Neural crest cell (in vitro differentiated cells): Measurements from ENCODE around the gene ANKRD13B. TPM values are rescaled to one million over a fixed set of nuclear protein-coding genes. Genes with fewer than 3 reads are reported as not detected.

ENCODE experiments used
- DNase-seq: peaks from one replicate; pipeline ENCODE4 v3.0.0; 2021; ENCODE audit warnings: low read depth, mixed read lengths, low spot score
- H3K27ac Mint-ChIP-seq: one replicate; pipeline ENCODE4 v1.8.0; 2021; ENCODE audit warnings: mild to moderate bottlenecking, mixed read lengths; ENCODE audit not compliant: unreplicated experiment
- H3K27me3 Mint-ChIP-seq: 2 replicates; pipeline ENCODE4 v1.8.0; 2021; ENCODE audit warnings: low read depth, mild to moderate bottlenecking, mixed read lengths
- H3K36me3 Mint-ChIP-seq: 2 replicates; pipeline ENCODE4 v1.8.0; 2021; ENCODE audit warnings: low read depth, mild to moderate bottlenecking, mixed read lengths
- H3K4me1 Mint-ChIP-seq: 2 replicates; pipeline ENCODE4 v1.8.0; 2021; ENCODE audit warnings: mixed read lengths
- H3K4me3 Mint-ChIP-seq: one replicate; pipeline ENCODE4 v1.8.0; 2021; ENCODE audit warnings: mild to moderate bottlenecking, mixed read lengths
- H3K9me3 Mint-ChIP-seq: 2 replicates; pipeline ENCODE4 v1.8.0; 2021; ENCODE audit warnings: mixed read lengths
- total RNA-seq: library from RNA; stranded (reverse); gene quantifications from 2 replicates; pipeline ENCODE4 v1.2.1, GENCODE V29; 2021
- TF ChIP-seq, protein P1 (sequence below): fragments of 200-600 bp; sonication (generic); conservative IDR thresholded peaks from 2 replicates; pipeline ENCODE4 v1.5.0; 2021; ENCODE audit warnings: antibody characterized with exemption, mild to moderate bottlenecking

Gene ANKRD13B
- total RNA-seq, 1 donor from 2014 or later, result 70.0 TPM

- peaks cover 7% of the 10 kb centered on the region for H3K4me1 Mint-ChIP-seq
- TF ChIP-seq, protein P1, sequence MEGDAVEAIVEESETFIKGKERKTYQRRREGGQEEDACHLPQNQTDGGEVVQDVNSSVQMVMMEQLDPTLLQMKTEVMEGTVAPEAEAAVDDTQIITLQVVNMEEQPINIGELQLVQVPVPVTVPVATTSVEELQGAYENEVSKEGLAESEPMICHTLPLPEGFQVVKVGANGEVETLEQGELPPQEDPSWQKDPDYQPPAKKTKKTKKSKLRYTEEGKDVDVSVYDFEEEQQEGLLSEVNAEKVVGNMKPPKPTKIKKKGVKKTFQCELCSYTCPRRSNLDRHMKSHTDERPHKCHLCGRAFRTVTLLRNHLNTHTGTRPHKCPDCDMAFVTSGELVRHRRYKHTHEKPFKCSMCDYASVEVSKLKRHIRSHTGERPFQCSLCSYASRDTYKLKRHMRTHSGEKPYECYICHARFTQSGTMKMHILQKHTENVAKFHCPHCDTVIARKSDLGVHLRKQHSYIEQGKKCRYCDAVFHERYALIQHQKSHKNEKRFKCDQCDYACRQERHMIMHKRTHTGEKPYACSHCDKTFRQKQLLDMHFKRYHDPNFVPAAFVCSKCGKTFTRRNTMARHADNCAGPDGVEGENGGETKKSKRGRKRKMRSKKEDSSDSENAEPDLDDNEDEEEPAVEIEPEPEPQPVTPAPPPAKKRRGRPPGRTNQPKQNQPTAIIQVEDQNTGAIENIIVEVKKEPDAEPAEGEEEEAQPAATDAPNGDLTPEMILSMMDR, result no peak
- H3K27ac Mint-ChIP-seq, result no peak overlapping the region
- DNase-seq, result no peak
- H3K36me3 Mint-ChIP-seq, result no peaks in the 10 kb centered on the region
- peaks cover 32% of the 10 kb centered on the region for H3K27me3 Mint-ChIP-seq
- H3K4me3 Mint-ChIP-seq, result peak overlapping the region; percentile 16
- H3K9me3 Mint-ChIP-seq, result no peaks in the 10 kb centered on the region
These were observed 31.1 kb upstream of the ANKRD13B start for GRCh38 chr17:29561554-29562517.

- TF ChIP-seq, protein P1, result no peak
- Mint-ChIP-seq H3K4me1 (peaks cover 7% of the 10 kb centered on the region), H3K4me3 (peak overlapping the region; percentile 16), H3K9me3 (no peaks in the 10 kb centered on the region), H3K36me3 (no peaks in the 10 kb centered on the region), H3K27me3 (peaks cover 34% of the 10 kb centered on the region), H3K27ac (no peak overlapping the region)
- no peak for DNase-seq
These were observed 30.3 kb upstream of the ANKRD13B start for GRCh38 chr17:29562615-29563014.

- no peak for DNase-seq
These were observed 29.1 kb upstream of the ANKRD13B start for GRCh38 chr17:29563816-29564215.

GRCh38 chr17:29565643-29566472 is 27.1 kb upstream of the ANKRD13B start:
- Mint-ChIP-seq H3K36me3 (no peaks in the 10 kb centered on the region), H3K4me1 (peaks cover 21% of the 10 kb centered on the region), H3K27ac (no peak overlapping the region), H3K27me3 (peaks cover 49% of the 10 kb centered on the region), H3K4me3 (peak overlapping the region; percentile 87), H3K9me3 (no peaks in the 10 kb centered on the region)
- TF ChIP-seq, protein P1, result peak; percentile 35
- DNase-seq, result no peak

More at GRCh38 chr17:29563816-29564215, 29.1 kb upstream of the ANKRD13B start:
- peaks cover 12% of the 10 kb centered on the region for H3K4me1 Mint-ChIP-seq
- TF ChIP-seq, protein P1, result no peak
- peak overlapping the region; percentile 8 for H3K4me3 Mint-ChIP-seq
- peaks cover 42% of the 10 kb centered on the region for H3K27me3 Mint-ChIP-seq
- H3K27ac Mint-ChIP-seq, result no peak overlapping the region
- no peaks in the 10 kb centered on the region for H3K36me3 Mint-ChIP-seq
- no peaks in the 10 kb centered on the region for H3K9me3 Mint-ChIP-seq

GRCh38 chr17:29566473-29567303 is 26.2 kb upstream of the ANKRD13B start, which contains the start of gene ABHD15:
ABHD15 (minus strand) TSS chr17:29567037; CDS start chr17:29566966, 71 bp downstream.
- peak within 1 kb of the TSS; percentile 97 for H3K4me3 Mint-ChIP-seq
- no peak for DNase-seq
- H3K27me3 Mint-ChIP-seq, result peaks cover 49% of the 10 kb centered on the region
- no peak within 1 kb of the TSS for H3K27ac Mint-ChIP-seq
- H3K4me1 Mint-ChIP-seq, result peaks cover 26% of the 10 kb centered on the region
- no peaks in the 10 kb centered on the region for H3K36me3 Mint-ChIP-seq
- H3K9me3 Mint-ChIP-seq, result no peaks in the 10 kb centered on the region
- TF ChIP-seq, protein P1, result no peak
